NCI-H1694 (cell line): Measurements from ENCODE around the gene TCERG1L.
"Not testable (repeated sequence)": the region's sequence is repeated elsewhere in the genome, so short reads cannot be mapped to it uniquely, and the experiment has no call there.

ENCODE experiments used
- DNase-seq: peaks from one replicate; lab custom pipeline; 2025; lab: John Stamatoyannopoulos, UW

TCERG1L gene

DNA sequence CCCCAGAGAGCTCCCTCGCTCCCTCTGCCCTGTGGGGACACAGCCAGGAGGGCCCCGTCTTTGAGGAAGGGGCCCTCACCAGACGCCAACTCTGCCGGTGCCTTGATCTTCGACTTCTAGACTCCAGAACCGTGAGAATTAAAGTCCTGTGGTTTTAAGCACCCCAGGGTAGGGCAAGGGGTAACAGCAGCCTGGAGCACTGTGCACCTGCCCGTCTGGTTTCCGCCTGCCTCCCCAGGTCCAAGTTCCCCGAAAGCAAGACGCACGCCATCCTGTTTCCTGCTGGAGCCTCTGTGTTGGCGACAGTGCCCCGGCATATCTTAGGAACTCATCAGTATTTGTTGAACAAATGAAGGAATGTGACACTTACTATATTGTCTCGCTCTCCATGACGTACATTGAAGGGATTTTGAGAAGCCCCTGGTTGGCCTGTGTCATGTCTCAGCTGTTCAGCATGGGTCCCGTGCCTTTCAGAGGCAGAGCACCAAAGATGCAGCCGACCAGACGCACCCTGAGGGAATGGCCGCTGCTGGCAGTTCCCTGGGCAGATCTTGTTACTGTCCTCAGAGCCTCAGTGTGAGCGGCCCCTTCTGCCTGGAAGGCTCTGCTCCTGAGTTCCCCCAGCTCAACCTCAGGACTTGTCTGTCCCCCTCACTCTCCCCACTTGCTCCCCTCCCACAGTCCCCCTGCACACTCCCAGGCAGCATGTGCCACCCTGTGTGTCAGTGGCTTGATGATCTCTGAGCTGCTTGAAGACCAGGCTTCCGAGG is 226.2 kb downstream of the TCERG1L start:
- no peak for DNase-seq

- DNase-seq = no peak
Measured at GRCh38 chr10:131084791-131085090, 226.8 kb downstream of the TCERG1L start.

- no peak for DNase-seq
Measured at GRCh38 chr10:131083915-131084790, 227.4 kb downstream of the TCERG1L start.

GRCh38 chr10:131082991-131083481 is 228.5 kb downstream of the TCERG1L start:
- no peak for DNase-seq

- no peak for DNase-seq
Measured at GRCh38 chr10:131082201-131082850, 229.2 kb downstream of the TCERG1L start.

DNA sequence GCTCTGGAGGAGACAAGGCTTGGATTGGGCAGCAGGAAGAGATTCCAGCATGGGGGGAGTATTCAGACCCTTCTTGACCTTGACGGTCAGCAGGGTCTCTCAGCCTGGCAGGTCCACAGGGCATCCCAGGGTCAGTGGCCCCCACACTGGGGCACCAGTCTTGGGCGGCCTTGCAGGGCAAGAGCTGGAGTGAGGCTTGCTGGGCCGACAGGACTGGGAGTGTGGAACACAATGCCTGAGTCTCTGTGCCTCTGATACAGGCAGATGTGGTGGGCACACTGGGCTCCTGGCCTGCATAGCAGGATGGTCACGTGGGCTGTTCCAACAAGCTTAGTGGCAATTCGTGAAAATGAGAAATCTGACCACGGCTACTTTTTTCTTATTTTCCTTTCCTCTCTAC is 229.7 kb downstream of the TCERG1L start:
- DNase-seq = no peak

- DNase-seq = no peak
Measured at GRCh38 chr10:131081376-131081775, 230.1 kb downstream of the TCERG1L start.

GRCh38 chr10:131080571-131080970 is 230.9 kb downstream of the TCERG1L start:
- no peak for DNase-seq

GRCh38 chr10:131079314-131079713 is 232.2 kb downstream of the TCERG1L start:
- DNase-seq = no peak

DNA sequence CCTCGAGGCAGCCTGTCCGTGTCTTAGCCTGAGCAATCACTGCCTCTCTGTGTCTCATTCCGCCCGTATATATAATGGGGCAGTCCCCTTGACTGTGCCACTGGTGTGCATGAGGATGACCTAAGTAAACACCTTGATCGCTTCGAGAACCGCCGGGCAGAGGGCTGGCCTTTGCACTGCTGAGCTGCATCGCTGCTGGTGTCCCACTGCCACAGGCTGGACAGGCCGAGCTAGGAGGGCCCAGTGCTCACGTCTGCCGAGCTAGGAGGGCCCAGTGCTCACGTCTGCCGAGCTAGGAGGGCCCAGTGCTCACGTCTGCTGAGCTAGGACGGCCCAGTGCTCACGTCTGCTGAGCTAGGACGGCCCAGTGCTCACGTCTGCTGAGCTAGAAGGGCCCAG is 232.6 kb downstream of the TCERG1L start:
- not testable (repeated sequence) for DNase-seq

DNA sequence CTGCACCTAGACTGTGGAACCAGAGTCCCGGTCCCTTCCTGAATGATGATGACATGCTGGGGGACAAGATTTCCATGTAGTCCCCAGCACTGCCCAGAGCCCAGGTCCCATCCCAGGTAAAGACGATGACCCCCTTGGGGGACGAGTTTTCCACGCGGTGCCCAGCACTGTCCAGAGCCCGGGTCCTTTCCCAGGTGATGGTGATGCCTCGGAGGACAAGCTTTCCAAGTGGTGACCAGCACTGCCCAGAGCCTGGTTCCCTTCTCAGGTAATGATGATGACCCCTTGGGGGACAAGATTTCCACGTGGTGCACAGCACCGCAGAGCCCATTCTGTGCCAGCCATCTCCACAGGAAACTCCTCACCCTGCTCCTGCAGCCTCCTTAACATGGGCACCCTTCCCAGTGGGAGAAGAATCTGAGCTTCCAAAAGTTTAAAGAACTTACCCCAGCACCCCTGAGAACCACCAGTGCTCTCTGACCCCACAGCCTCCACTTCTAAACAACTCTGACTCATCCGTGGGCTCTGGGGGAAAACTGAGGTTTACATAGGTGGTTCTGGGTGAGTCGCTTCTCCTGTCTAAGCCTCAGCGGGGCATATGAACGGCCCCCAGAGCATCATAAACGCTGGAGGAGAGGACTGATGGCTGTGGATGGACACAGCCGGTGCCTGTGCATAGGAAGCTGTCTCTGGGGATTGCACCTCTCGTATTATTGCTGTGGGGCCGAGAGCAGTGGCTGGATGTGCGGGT is 233.2 kb downstream of the TCERG1L start:
- DNase-seq = no peak

DNA sequence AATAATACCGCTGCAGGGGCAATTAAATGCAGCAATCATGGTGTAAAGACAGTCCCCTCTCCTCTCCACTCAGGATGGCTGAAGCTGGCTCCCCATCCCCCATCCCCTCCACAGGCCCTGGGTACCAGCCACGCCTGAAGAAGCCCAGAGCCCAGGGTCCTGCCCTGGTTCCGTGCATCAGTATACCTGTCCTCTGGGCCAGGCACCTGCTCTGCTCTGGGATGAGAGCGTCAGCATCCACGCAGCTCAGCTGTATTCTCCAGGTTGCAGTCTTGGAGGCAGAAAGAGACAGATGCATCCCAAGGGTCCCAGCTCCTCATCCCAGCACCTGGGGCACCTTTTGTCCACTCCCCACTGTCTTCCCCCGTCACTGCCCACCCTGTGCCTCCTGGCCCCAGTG is 233.8 kb downstream of the TCERG1L start:
- DNase-seq = no peak

DNA sequence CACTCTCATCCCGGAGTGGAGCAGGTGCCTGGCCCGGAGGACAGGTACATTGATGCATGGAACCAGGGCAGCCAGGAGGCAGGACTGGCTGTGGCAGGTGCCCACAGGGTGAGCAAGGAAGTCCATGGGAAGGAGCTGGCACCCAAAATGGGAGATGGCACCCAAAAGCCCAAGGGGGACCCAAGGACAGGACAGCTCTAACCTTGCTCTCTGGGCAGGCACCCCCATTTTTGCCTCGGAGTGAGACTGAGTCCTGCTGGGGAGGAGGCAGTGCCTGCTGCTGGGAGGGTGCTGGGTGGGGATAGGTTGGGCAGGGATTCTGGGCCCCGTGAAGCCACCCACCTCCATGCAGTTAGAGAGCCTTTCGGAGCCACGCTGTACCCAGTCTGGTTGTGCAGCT is 234.5 kb downstream of the TCERG1L start:
- DNase-seq = no peak

DNA sequence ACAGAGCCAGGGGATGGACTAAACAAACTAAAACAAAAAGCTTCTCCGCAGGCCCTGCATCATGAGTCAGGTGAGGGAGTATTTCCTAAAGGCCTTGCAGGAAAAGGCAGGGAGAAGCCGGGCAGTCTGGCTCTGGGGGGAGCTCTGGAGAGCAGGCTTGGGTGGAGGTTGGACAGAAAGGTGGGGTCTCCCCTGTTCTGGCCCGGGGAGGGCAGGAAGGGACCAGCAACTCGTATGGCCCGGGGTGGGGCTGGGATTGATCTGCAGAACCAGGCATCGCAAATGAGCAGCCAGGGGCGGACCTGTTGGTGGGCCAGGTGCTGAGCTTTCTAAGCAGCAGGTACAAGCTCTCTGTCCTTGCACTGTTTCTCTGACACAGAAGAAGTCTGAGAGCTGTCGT is 235.2 kb downstream of the TCERG1L start:
- DNase-seq = no peak

GRCh38 chr10:131075218-131075770 is 236.2 kb downstream of the TCERG1L start:
- no peak for DNase-seq

GRCh38 chr10:131074682-131075081 is 236.8 kb downstream of the TCERG1L start:
- DNase-seq = no peak

GRCh38 chr10:131073469-131074035 is 238.0 kb downstream of the TCERG1L start:
- no peak for DNase-seq

- DNase-seq = no peak
Measured at GRCh38 chr10:131072651-131073468, 238.7 kb downstream of the TCERG1L start.

- DNase-seq = no peak
Measured at GRCh38 chr10:131071721-131072120, 239.8 kb downstream of the TCERG1L start.

DNA sequence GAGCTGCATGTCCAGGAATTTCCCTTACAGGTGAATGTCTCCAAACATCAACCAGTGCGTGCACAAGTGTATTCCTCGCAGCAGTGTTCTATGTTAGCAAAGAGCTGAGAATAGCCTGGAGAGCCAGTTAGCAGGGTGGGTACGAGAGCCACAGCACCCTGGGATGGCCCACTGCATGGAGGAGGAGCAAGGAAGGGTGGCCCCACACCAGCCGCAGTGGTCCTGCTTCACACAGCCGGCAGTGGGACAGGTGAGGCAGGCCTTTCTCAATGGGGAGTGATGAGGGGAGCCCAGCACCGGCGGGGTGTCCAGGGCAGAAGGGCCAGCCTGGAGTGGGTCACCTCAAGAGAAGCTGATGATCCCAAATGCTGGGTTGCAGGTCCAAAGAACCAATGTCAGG is 240.7 kb downstream of the TCERG1L start:
- DNase-seq = no peak
